Measurements from ENCODE around the gene SKA2. TPM values are rescaled to one million over a fixed set of nuclear protein-coding genes. Genes with fewer than 3 reads are reported as not detected.

Gene SKA2
- total and polyA plus RNA-seq, 2 of the 8 experiments (the other 6 are each of a cell fraction or from before 2014, with no cell fraction given): 15.6 to 95.8 TPM

GRCh38 chr17:59145571-59146096 lies 9.4 kb downstream of the SKA2 start (continued):
- TF ChIP-seq YY1 (IDR thresholded peaks at IDR 0.05; ENCODE audit: low read depth, low read length): no peak
- no peak for TF ChIP-seq FOSL1 (IDR thresholded peaks at IDR 0.05; ENCODE audit: insufficient read depth, low read depth, low read length)
- TF ChIP-seq EP300 (IDR thresholded peaks at IDR 0.05; ENCODE audit: borderline replicate concordance in 1 of 2, low read depth in 2 of 2, low read length in 2 of 2): no peak
- TF ChIP-seq SUZ12 (IDR thresholded peaks at IDR 0.05; ENCODE audit: low read length): no peak
